ENCODE data around the gene STXBP5. TPM values are rescaled to one million over a fixed set of nuclear protein-coding genes. Genes with fewer than 3 reads are reported as not detected.

The STXBP5 gene
- total RNA-seq, 1 experiment from 2014 or later: 11.6 TPM

DNA sequence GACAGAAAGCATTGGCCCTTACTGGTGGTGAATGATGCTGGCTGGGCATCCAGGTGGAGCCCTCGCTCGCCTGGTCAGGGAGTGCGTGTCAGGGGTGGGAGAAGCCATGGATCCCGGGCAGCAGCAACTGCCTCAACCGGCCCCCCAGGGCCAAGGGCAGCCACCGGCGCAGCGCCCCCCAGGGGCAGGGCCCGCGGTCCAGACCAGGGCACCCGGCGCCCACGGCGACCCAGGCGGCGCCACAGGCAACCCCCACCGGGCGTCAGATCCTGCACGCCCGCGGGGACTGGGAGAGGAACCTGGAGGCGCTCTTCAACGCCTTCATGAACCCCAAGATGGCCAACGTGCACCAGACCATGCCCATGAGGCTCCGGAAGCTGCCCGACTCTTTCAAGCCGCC, 202.6 kb downstream of the STXBP5 start:
- peaks cover 9% of the 10 kb centered on the region for H3K27me3 Mint-ChIP-seq (ENCODE audit: low read depth)
- TF ChIP-seq, protein P1, sequence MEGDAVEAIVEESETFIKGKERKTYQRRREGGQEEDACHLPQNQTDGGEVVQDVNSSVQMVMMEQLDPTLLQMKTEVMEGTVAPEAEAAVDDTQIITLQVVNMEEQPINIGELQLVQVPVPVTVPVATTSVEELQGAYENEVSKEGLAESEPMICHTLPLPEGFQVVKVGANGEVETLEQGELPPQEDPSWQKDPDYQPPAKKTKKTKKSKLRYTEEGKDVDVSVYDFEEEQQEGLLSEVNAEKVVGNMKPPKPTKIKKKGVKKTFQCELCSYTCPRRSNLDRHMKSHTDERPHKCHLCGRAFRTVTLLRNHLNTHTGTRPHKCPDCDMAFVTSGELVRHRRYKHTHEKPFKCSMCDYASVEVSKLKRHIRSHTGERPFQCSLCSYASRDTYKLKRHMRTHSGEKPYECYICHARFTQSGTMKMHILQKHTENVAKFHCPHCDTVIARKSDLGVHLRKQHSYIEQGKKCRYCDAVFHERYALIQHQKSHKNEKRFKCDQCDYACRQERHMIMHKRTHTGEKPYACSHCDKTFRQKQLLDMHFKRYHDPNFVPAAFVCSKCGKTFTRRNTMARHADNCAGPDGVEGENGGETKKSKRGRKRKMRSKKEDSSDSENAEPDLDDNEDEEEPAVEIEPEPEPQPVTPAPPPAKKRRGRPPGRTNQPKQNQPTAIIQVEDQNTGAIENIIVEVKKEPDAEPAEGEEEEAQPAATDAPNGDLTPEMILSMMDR (conservative IDR thresholded peaks at IDR 0.05): no peak
- no peak overlapping the region for H3K27ac Mint-ChIP-seq
- Histone ChIP-seq H3K9ac (ENCODE audit: extremely low read depth, insufficient read length, low read length) (no peak overlapping the region), H4K5ac (ENCODE audit: insufficient read length, low read depth, low read length) (no peak overlapping the region), H2BK120ac (ENCODE audit: low read depth, low read length, poor library complexity, severe bottlenecking) (no peak overlapping the region), H2BK5ac (ENCODE audit: insufficient read length, low read length) (no peak overlapping the region), H3T11ph (ENCODE audit: low read length) (no peak overlapping the region), H3K79me1 (ENCODE audit: insufficient read depth, low read depth, low read length, poor library complexity, severe bottlenecking) (no peaks in the 10 kb centered on the region), H2AK5ac (ENCODE audit: insufficient read length, low read length) (no peak overlapping the region), H3K14ac (ENCODE audit: insufficient read depth, low read length) (no peak overlapping the region), H3K23me2 (ENCODE audit: insufficient read length, low read depth, low read length, poor library complexity, severe bottlenecking) (no peaks in the 10 kb centered on the region), H4K20me1 (ENCODE audit: control insufficient read depth, insufficient read depth, insufficient read length) (no peaks in the 10 kb centered on the region), H3K79me2 (ENCODE audit: insufficient read depth, low read length) (no peaks in the 10 kb centered on the region), H2BK12ac (ENCODE audit: insufficient read length, low read depth, low read length) (no peak overlapping the region), H4K91ac (ENCODE audit: insufficient read length, low read depth, low read length) (no peak overlapping the region), H2AFZ (ENCODE audit: low read length) (no peak overlapping the region), H3K56ac (ENCODE audit: insufficient read length, low read depth, low read length) (no peak overlapping the region), H2BK20ac (ENCODE audit: low read depth, low read length, poor library complexity, severe bottlenecking) (no peak overlapping the region), H3K4me1 (ENCODE audit: insufficient read depth, low read length) (no peaks in the 10 kb centered on the region), H4K8ac (replicated peaks; ENCODE audit: insufficient read length, low read depth, low read length) (no peak overlapping the region), H2BK15ac (ENCODE audit: low read depth, low read length) (no peak overlapping the region), H3K4ac (ENCODE audit: low read depth, low read length) (no peak overlapping the region), H3K27ac (ENCODE audit: insufficient read length, low read depth, low read length) (no peak overlapping the region), H3K27me3 (ENCODE audit: insufficient read depth, low read length) (no peaks in the 10 kb centered on the region), H3K23ac (ENCODE audit: insufficient read length, low read depth, low read length) (no peak overlapping the region), H3K9me3 (ENCODE audit: control insufficient read depth, low read depth, low read length) (no peaks in the 10 kb centered on the region), H3K4me2 (ENCODE audit: insufficient read depth, insufficient read length, low read length) (no peak overlapping the region), H3K18ac (ENCODE audit: insufficient read length, low read depth, low read length) (no peak overlapping the region)
- no peaks in the 10 kb centered on the region for H3K4me1 Mint-ChIP-seq
- H3K36me3 Mint-ChIP-seq (ENCODE audit: insufficient read depth in 1 of 3, low read depth in 3 of 3): peaks cover 1 to 5% (median 2%) of the 10 kb centered on the region in 3 experiments; a peak in 5 of 7 replicates
- no CpG with 5 or more reads among the region's 27 CpGs for WGBS (ENCODE audit: extremely low coverage, insufficient read length, low lambda C conversion rate)
- H3K4me3 Mint-ChIP-seq: no peak overlapping the region
- peaks cover 9 to 13% of the 10 kb centered on the region in 2 experiments for H3K9me3 Mint-ChIP-seq
- no peak for DNase-seq

All from H9 (cell line).